ENCODE results near the gene SLC43A2.
"Not testable (repeated sequence)": the region's sequence is repeated elsewhere in the genome, so short reads cannot be mapped to it uniquely, and the experiment has no call there.

Gene SLC43A2

DNA sequence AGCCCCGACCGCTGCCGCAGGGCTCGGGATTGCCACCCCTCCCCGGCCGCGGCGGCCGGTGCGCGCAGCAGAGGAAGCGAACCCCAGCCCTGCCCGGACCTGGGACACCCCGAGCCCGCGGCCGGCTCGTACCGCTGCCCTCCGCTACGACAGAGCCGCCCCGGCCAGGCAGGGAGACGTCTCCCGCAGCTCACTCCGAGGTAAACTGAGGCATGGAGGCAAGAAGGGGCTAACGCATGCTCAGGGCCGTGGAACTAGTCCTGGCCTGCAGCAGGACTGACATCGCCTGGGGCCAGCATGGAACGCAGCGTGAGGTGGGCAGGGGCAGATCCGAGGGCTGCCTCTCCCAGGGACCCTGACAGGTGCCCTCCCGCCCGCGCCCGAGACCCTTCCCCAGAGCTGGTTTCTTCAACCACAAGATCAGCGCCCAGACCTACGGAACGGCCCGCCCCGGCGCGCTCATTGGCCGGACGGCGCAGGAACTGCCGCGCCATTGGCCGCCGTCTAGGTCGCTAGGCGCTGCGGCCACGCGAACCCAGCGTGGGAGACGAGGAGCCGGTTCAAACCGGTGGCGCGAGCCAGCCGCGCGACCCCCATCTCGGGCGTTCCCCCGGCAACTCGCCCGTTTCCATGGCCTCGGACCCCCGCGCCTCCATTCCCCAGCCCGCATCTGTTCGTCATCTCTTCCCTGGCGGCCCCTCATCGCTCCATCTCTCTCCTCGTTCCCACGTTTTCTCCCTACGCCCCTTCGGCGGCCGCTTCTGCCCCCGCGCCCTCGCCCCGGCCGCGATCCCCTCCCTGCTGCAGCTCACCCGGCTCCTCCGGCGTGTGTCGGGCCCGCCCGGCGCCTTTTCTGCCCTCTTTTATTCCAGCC is at the start of gene SLC43A2:
SLC43A2 (minus strand) TSS at position 853 of the 874 bp plus-strand sequence. CDS start 960 bp downstream, outside the sequence.
- DNase-seq, result peak; percentile 68

DNA sequence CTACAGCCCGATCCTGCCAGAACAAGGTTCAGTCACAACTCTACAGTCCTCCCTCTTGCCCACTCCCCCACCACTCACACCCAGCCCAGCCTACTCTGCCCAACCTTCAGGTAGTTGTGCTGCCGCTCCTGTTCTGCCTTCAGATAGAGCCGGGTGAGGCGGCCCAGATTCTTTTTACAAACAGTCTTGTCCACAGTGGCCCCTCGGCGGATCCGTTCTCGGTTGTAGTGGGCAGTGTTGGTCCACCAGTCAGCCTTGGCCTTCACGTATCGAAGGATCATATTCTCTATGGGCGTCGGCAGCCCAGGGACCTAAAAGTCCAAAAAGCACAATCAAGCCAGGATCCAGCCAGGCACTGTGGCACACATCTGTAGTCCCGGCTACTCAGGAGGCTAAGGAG is 47.8 kb upstream of the SLC43A2 start:
- DNase-seq, result no peak

GRCh38 chr17:1673041-1673785 is 44.6 kb upstream of the SLC43A2 start:
- no peak for DNase-seq

GRCh38 chr17:1663934-1664333 is 35.3 kb upstream of the SLC43A2 start:
- not testable (repeated sequence) for DNase-seq

- no peak for DNase-seq
These were observed 32.4 kb upstream of the SLC43A2 start for GRCh38 chr17:1661045-1661444.

- no peak for DNase-seq
These were observed 29.5 kb upstream of the SLC43A2 start for GRCh38 chr17:1658100-1658499.

GRCh38 chr17:1653735-1654134 is 25.1 kb upstream of the SLC43A2 start:
- DNase-seq, result no peak

GRCh38 chr17:1652794-1653193 is 24.2 kb upstream of the SLC43A2 start:
- not testable (repeated sequence) for DNase-seq

- no peak for DNase-seq
These were observed 22.9 kb upstream of the SLC43A2 start for GRCh38 chr17:1651559-1651844.

DNA sequence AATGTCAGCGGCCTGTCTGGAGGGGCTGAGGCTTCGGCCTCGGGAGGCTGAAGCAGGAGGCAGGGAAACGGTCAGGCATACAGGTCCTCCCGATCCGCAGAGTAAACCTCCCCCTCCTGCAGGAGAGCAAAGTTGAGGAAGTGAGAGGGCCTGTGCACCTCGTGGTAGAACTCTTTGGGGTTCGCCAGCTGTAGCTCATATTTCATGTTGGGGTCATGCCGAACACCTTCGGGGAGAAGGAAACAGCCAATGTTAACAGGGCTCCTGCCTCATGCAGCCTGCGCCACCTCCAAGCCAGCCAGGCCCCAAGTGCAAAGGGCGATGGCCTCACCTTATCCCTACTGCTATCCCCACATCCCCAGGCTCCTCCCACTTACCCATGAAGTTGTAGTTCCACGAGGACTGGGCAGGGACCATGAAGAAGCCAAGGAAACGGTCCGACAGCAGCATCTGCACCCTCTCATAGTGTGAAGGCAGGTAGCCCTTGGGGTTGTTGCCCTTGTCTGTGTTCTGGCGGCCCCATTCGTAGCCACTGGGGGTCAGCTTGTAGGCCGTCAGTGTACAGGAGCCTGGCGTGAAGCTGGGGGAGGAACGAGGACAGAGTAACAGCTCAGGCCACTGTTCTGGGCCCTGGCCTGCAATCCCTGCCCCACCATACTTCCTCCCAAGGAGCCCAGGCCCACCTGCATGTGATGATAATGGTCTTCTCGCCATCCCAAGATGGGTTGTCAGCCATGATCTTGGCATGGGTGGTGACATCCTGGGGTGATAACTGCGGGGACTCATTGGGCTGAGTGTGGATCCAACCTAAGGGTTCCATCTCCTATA is 22.3 kb upstream of the SLC43A2 start:
- DNase-seq, result no peak

DNA sequence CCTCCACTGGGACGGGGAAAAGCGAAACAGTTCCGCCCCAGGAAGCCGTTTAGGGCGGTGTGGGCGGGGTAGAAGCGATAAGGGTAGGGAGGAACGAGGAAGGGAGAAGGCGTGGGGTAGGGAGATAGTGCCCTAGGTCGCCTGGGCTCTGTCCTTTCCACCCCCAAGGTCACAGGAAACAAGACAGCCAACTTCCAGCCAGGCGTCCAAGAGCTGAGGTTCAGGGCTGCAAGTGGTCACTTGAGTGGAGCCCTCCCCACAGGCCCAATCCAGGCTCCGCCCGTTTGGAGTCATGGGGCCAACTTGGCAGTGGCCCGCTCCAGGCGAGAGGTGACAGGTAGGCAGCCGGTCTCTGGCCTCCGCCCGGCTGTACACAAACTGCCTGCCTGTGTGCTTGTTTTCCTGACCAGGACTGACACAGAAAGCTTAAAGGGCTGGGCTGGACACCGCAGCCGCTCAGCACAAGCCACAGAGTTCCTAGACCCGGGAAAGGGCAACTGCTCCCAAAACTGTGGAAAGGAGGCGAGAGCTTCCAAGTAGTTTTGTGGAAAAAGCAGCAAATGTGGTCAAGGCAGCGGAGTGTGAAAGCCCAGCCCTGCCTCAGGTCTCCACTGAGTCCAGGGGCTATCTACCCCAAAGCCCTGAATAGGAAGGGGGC is 21.3 kb upstream of the SLC43A2 start, which contains the start of gene RILP:
RILP (minus strand) TSS at position 23 of the 658 bp plus-strand sequence. CDS start 62 bp downstream, outside the sequence.
- DNase-seq, result no peak

DNA sequence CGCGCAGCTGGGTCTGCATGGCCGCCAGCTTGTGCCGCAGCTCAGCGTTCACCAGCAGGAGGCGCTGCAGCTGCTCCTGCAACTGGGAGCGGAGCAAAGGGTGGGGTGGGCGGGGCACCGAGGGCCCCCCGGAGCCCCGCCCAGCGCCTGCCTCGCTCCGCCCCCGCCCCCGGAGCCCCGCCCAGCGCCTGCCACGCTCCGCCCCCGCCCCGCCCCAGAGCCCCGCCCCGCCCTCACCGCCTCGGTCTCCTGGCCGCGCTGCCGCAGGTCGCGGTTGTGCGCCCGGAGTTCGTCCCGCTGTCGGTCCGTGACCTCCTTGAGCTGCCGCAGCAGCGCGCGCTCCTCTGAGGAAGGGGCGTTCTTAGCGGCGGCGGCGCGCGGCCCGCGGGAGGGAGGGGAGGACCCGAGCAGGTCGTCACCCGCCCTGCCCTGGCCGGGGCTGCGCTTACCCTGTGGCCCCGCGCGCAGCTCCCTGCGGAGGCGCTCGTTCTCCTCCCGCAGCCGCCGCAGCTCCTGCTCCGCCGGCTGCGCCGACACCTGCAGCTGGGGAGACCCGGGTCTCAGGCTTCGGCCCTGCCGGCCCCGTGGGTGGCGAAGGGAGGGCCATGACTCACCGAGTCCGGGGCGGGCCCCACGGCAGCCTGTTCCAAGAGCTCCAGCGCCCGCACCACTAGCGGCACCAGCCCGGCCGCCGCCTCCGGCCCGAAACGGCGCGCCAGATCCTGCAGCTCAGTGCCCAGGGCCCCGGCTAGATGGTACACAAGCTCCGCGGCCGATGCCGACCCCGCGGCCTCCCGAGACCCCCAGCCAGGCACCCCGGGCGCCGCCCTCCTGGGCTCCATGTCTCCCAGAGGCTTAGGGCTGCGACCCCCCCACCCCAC is 20.6 kb upstream of the SLC43A2 start:
- DNase-seq, result peak; percentile 94

- DNase-seq, result no peak
These were observed 19.7 kb upstream of the SLC43A2 start for GRCh38 chr17:1648173-1648962.

DNA sequence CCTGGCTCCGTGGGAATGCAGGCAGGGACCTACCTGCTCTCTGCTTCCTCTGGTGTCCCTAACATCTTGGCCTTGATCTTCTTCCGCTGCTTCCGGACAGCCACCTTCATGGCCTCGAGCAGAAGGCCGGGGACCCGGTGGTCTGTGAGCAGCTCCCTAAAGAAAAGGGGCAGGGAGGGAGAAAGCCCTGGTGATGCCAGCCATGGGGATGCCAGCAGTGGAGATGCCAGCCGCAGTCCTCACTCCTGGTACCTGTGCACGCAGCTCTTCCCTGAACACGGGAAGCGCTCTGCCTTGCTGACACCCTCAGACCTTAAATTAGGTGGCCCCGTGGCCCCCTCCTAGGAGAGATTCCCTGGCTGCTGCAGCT is 19.2 kb upstream of the SLC43A2 start:
- DNase-seq, result no peak

GRCh38 chr17:1646199-1646875 is 17.7 kb upstream of the SLC43A2 start:
- no peak for DNase-seq

- no peak for DNase-seq
These were observed 16.9 kb upstream of the SLC43A2 start, which contains the start of gene SCARF1 for GRCh38 chr17:1645207-1646171. TSS of gene SCARF1 (minus strand) at chr17:1645732. CDS start at chr17:1645697, 35 bp downstream.

DNA sequence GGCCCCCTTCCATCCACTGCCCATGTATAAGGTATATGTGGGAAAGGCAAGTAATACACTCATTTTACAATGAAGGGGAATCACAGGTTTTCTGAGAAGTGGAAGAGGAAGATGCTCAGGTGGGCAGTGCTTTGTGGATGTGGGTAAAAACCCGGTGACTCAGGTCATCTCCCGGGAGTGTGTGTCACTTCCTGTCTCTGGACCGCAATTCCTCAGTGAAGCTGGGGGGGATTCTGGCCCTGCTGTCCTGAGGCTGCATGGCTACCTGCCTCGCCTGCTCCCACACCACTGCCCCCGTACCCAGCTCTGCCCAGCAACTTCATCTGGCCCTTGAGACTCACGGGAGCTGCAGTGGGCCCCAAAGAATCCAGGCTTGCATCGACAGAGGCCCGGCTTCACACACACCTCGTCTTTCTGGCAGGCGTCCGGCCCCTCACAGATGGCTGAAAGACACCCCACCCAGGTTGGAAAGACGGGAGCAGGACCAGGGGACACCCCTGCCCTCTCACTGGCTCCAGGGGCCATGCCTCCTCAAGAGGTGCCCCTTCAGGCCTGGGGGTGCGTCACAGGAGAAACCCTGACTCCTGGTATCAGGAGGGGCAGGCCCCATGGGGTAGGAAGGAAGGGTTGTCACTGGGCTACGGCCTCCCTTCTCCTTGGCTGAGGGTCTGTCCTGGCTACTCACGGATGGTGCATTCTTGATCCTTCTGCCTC is 16.0 kb upstream of the SLC43A2 start:
- no peak for DNase-seq

DNA sequence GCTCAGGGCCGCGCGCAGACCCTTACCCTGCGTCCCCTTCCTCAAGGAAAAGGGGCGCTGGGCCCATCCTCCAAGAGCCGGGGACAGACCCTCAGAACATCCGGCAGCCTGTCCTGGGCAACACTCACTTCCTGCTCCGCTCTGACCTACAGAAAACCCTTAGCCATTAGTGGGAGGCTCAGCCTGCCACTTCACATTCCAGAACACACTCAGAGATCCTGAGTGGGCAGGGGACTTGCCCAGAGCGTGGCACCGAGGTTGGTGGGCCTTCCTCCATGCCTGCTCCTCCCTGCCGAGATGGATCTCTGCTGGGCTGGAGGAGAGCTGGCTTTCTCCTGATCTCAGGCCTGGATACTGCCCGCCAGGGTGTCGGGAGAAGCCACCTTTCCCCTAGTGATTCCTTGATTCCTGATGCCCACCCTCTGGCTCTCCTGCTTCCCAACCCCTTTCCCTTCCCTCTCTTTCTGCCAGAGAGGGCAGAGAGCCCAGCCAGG is 15.4 kb upstream of the SLC43A2 start:
- DNase-seq, result no peak

Measured in activated gamma-delta T cell treated with Interleukin-2 at 50 U/mL for 16 hours (primary cell).